HL-60 (cell line): Measurements from ENCODE around the gene RBMS2.

ENCODE experiments used
- DNase-seq, 2 experiments: peaks; one replicate each; pipeline ENCODE4 v3.0.0-alpha.2; 2010 to 2020; ENCODE audit warnings: low read depth in 1 of 2, low spot score in 1 of 2
- H3K27ac ChIP-seq: fragments of 250-450 bp; sonication (Bioruptor Pico); replicated peaks from 2 replicates; pipeline ENCODE4 v1.5.1; 2020; ENCODE audit warnings: mild to moderate bottlenecking, moderate library complexity
- H3K27me3 ChIP-seq: fragments of 250-450 bp; sonication (Bioruptor Pico); 2 replicates; pipeline ENCODE4 v1.5.1; 2021; ENCODE audit warnings: mild to moderate bottlenecking, moderate library complexity; ENCODE audit not compliant: insufficient read depth, poor library complexity, severe bottlenecking
- H3K4me3 ChIP-seq: replicated peaks from 2 replicates; pipeline ENCODE4 v1.5.1; 2011; ENCODE audit warnings: mild to moderate bottlenecking, control low read depth, low read length; ENCODE audit not compliant: insufficient read depth
- GABPA ChIP-seq: IDR thresholded peaks from 2 replicates; pipeline ENCODE4 v1.6.1; 2012; ENCODE audit warnings: low read depth
- POLR2AphosphoS5 ChIP-seq: IDR thresholded peaks from 2 replicates; pipeline ENCODE4 v1.6.1; 2012; ENCODE audit warnings: low read depth
- SPI1 ChIP-seq: IDR thresholded peaks from 2 replicates; pipeline ENCODE4 v1.6.1; 2012; ENCODE audit warnings: low read depth, mild to moderate bottlenecking, borderline replicate concordance
- TF ChIP-seq, protein P1 (sequence below): IDR thresholded peaks from 2 replicates; pipeline ENCODE4 v1.6.1; 2012; ENCODE audit warnings: low read depth; ENCODE audit not compliant: insufficient replicate concordance
- TF ChIP-seq, protein P2 (sequence below): IDR thresholded peaks from one replicate; pipeline ENCODE4 v1.5.1; 2011; ENCODE audit warnings: low read length, control low read depth, inconsistent platforms; ENCODE audit not compliant: insufficient read depth

The RBMS2 gene

GRCh38 chr12:56551070-56551469 is 29.4 kb downstream of the RBMS2 start:
- Histone ChIP-seq H3K4me3 (no peak overlapping the region), H3K27me3 (no peaks in the 10 kb centered on the region), H3K27ac (no peak overlapping the region)
- TF ChIP-seq, protein P1, sequence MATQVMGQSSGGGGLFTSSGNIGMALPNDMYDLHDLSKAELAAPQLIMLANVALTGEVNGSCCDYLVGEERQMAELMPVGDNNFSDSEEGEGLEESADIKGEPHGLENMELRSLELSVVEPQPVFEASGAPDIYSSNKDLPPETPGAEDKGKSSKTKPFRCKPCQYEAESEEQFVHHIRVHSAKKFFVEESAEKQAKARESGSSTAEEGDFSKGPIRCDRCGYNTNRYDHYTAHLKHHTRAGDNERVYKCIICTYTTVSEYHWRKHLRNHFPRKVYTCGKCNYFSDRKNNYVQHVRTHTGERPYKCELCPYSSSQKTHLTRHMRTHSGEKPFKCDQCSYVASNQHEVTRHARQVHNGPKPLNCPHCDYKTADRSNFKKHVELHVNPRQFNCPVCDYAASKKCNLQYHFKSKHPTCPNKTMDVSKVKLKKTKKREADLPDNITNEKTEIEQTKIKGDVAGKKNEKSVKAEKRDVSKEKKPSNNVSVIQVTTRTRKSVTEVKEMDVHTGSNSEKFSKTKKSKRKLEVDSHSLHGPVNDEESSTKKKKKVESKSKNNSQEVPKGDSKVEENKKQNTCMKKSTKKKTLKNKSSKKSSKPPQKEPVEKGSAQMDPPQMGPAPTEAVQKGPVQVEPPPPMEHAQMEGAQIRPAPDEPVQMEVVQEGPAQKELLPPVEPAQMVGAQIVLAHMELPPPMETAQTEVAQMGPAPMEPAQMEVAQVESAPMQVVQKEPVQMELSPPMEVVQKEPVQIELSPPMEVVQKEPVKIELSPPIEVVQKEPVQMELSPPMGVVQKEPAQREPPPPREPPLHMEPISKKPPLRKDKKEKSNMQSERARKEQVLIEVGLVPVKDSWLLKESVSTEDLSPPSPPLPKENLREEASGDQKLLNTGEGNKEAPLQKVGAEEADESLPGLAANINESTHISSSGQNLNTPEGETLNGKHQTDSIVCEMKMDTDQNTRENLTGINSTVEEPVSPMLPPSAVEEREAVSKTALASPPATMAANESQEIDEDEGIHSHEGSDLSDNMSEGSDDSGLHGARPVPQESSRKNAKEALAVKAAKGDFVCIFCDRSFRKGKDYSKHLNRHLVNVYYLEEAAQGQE = no peak
- TF ChIP-seq POLR2AphosphoS5 = no peak
- TF ChIP-seq, protein P2, sequence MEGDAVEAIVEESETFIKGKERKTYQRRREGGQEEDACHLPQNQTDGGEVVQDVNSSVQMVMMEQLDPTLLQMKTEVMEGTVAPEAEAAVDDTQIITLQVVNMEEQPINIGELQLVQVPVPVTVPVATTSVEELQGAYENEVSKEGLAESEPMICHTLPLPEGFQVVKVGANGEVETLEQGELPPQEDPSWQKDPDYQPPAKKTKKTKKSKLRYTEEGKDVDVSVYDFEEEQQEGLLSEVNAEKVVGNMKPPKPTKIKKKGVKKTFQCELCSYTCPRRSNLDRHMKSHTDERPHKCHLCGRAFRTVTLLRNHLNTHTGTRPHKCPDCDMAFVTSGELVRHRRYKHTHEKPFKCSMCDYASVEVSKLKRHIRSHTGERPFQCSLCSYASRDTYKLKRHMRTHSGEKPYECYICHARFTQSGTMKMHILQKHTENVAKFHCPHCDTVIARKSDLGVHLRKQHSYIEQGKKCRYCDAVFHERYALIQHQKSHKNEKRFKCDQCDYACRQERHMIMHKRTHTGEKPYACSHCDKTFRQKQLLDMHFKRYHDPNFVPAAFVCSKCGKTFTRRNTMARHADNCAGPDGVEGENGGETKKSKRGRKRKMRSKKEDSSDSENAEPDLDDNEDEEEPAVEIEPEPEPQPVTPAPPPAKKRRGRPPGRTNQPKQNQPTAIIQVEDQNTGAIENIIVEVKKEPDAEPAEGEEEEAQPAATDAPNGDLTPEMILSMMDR = no peak
- no peak for TF ChIP-seq SPI1
- TF ChIP-seq GABPA = no peak
- no peak for DNase-seq

DNA sequence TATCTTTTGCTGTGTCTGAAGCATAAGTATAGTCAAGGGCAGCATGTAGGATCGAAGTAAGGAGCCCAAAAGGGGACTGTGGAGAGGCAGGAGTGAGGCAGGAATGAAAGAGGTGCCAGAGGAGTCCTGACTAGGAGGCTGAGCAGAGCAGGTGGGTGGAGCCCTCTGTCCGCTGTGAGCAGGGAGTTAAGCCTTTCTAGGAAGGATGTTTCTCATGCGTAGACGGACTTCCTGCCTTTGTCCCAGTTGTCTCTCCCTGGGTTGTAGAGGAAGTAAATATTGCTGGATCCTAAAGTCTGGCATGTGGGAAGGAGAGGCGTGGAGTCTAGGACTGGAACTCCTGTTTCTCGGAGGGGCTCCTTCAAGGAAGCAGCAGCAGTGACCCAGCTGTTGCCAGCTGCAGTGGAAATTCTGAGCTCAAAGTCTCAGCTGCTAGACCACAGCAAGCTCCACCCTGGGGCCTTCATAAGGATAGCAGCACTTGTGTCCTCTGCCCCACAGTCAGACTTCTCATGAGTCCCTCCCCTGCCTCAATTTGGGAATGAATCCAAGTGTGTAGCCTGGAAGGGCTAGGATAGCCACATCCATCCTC is 44.0 kb downstream of the RBMS2 start:
- H3K27ac ChIP-seq = peak overlapping the region; percentile 20
- H3K4me3 ChIP-seq = no peak overlapping the region
- peak; percentile 51 to 70 for DNase-seq
- no peaks in the 10 kb centered on the region for H3K27me3 ChIP-seq
- TF ChIP-seq POLR2AphosphoS5 (peak; percentile 86), GABPA (no peak), SPI1 (no peak)

DNA sequence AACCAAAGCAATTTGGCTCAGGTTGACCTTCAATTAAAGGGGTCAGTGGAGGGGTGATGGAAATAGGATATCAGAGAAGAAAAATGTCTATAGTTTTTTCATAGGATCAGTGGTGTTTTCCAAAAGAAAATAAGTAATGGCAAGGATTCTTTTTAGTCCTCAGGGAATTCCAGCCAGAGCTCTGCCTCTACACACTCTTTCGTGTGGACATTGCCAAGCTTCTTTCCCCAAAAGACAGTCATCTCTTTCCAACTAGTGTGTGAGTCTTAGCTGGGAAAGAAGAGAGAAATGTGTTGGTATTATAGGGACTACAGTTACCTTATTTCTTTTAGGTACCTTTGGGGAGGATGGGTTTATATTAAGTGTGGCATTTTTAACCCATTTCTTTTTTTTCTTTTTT is 46.5 kb downstream of the RBMS2 start:
- TF ChIP-seq SPI1 (no peak), GABPA (no peak), POLR2AphosphoS5 (no peak)
- TF ChIP-seq, protein P1 = no peak
- TF ChIP-seq, protein P2 = no peak
- H3K4me3 ChIP-seq = no peak overlapping the region
- no peak for DNase-seq
- peak overlapping the region; percentile 5; the same call in 1 of the 2 replicates for H3K27ac ChIP-seq
- no peaks in the 10 kb centered on the region for H3K27me3 ChIP-seq

DNA sequence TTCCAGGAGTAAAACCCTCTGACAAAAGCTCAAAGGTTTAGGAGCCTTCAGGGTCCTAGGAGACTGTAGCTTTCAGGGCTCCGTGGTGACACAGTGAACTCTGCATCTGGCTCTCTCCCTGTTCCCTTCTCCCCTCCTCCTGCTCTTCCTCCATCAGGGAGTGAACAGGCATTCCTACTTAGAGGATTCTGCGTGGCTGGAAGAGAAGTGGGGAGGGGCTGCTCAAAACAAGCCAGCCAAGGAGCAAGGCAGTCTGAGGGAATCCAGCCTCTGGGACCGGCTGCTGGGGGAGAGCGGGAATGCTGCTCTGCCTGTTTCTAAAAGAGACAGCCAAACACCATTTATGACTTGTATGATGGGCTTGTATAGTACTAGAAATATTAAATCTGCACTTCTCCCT is 49.5 kb downstream of the RBMS2 start:
- no peaks in the 10 kb centered on the region for H3K27me3 ChIP-seq
- H3K27ac ChIP-seq = peak overlapping the region; percentile 68
- no peak for DNase-seq
- no peak overlapping the region for H3K4me3 ChIP-seq
- TF ChIP-seq, protein P2 = no peak
- TF ChIP-seq POLR2AphosphoS5 (no peak), SPI1 (no peak), GABPA (no peak)
- TF ChIP-seq, protein P1 = no peak
